DOHH2 (cell line): Measurements from ENCODE around the gene AIG1.
"Not testable (repeated sequence)": the region's sequence is repeated elsewhere in the genome, so short reads cannot be mapped to it uniquely, and the experiment has no call there.

Experiments used
- H3F3A ChIP-seq: fragments of 200-600 bp; sonication (generic), shearing (Covaris generic); 2 replicates; pipeline ENCODE4 v1.6.0; 2016; ENCODE audit warnings: antibody characterized with exemption, mild to moderate bottlenecking; ENCODE audit not compliant: control insufficient read depth, insufficient read depth
- H3K27ac ChIP-seq: fragments of 200-600 bp; sonication (generic); 2 replicates; pipeline ENCODE4 v1.5.1; 2014; ENCODE audit warnings: low read depth, mild to moderate bottlenecking, low read length, moderate library complexity
- H3K27me3 ChIP-seq: fragments of 200-600 bp; sonication (generic); 2 replicates; pipeline ENCODE4 v1.6.1; 2014; ENCODE audit warnings: mild to moderate bottlenecking, low read length, mixed read lengths; ENCODE audit not compliant: control insufficient read depth
- H3K36me3 ChIP-seq: fragments of 200-600 bp; sonication (generic); 2 replicates; pipeline ENCODE4 v1.6.1; 2014; ENCODE audit warnings: mild to moderate bottlenecking, low read length, moderate library complexity, mixed read lengths; ENCODE audit not compliant: control insufficient read depth
- H3K4me1 ChIP-seq: fragments of 200-600 bp; sonication (generic); 2 replicates; pipeline ENCODE4 v1.6.1; 2014; ENCODE audit warnings: mild to moderate bottlenecking, low read length, mixed read lengths; ENCODE audit not compliant: control insufficient read depth
- H3K4me2 ChIP-seq: fragments of 200-600 bp; sonication (generic); 2 replicates; pipeline ENCODE4 v1.6.0; 2014; ENCODE audit warnings: mild to moderate bottlenecking, low read length, moderate library complexity
- H3K4me3 ChIP-seq: fragments of 200-600 bp; sonication (generic); 2 replicates; pipeline ENCODE4 v1.5.1; 2014; ENCODE audit warnings: mild to moderate bottlenecking, low read length, mixed read lengths
- H3K79me2 ChIP-seq: fragments of 200-600 bp; sonication (generic); 2 replicates; pipeline ENCODE4 v1.6.1; 2014; ENCODE audit warnings: mild to moderate bottlenecking, low read length, mixed read lengths; ENCODE audit not compliant: control insufficient read depth
- H3K9me2 ChIP-seq: fragments of 200-600 bp; sonication (generic); replicated peaks from 2 replicates; pipeline ENCODE4 v1.6.1; 2014; ENCODE audit warnings: mild to moderate bottlenecking, low read length, mixed read lengths; ENCODE audit not compliant: control insufficient read depth
- H3K9me3 ChIP-seq: fragments of 200-600 bp; sonication (generic); 2 replicates; pipeline ENCODE4 v1.6.1; 2014; ENCODE audit warnings: antibody characterized with exemption, low read length, mixed read lengths; ENCODE audit not compliant: control insufficient read depth, insufficient read depth
- H4K20me1 ChIP-seq: fragments of 200-600 bp; sonication (generic); 2 replicates; pipeline ENCODE4 v1.6.0; 2014; ENCODE audit warnings: low read depth, mild to moderate bottlenecking, antibody characterized with exemption, low read length, moderate library complexity; ENCODE audit not compliant: control insufficient read depth, insufficient read depth
- CTCF ChIP-seq: fragments of 200-600 bp; sonication (generic); IDR thresholded peaks from one replicate; pipeline ENCODE4 v1.5.1; 2014; ENCODE audit warnings: antibody characterized with exemption, mild to moderate bottlenecking, low read depth, low read length; ENCODE audit not compliant: poor library complexity, severe bottlenecking
- EZH2phosphoT487 ChIP-seq: fragments of 200-600 bp; sonication (generic); IDR thresholded peaks from 2 replicates; pipeline ENCODE4 v1.6.1; 2017; ENCODE audit warnings: borderline replicate concordance, mild to moderate bottlenecking, antibody characterized with exemption, low read length, moderate library complexity, mixed read lengths

AIG1 gene

DNA sequence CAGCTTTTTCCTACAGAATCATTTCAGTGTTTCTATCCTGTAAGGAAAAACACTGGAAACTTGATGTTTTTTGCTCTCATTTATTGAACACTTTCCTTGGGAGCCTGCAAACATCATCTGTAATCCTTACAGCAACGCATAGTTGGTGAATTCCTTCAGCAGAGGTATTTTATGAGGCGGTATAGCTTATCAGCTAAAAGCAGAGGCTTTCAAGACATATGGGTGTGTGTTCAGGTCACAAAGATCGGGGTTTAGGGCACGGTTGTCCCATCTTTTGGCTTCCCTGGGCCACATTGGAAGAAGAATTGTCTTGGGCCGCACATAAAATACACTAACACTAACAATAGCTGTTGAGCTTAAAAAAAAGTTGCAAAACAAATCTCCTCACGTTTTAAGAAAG lies 185.0 kb downstream of the AIG1 start:
- H3F3A ChIP-seq = no peaks in the 10 kb centered on the region
- no peak overlapping the region for H3K4me2 ChIP-seq
- TF ChIP-seq CTCF (no peak), EZH2phosphoT487 (no peak)

GRCh38 chr6:143246166-143246775 lies 185.6 kb downstream of the AIG1 start:
- H3K4me3 ChIP-seq, H3K9me3 ChIP-seq, H3K27me3 ChIP-seq, H3K4me1 ChIP-seq, H3K27ac ChIP-seq, H3K79me2 ChIP-seq, H3K36me3 ChIP-seq, H3K9me2 ChIP-seq, H3K4me2 ChIP-seq, H3F3A ChIP-seq, H4K20me1 ChIP-seq: not testable (repeated sequence)

More for the DNA sequence above, 185.0 kb downstream of the AIG1 start:
- Histone ChIP-seq H3K27me3 (no peaks in the 10 kb centered on the region), H3K9me2 (no peaks in the 10 kb centered on the region), H3K36me3 (no peaks in the 10 kb centered on the region), H3K27ac (no peak overlapping the region), H3K79me2 (no peaks in the 10 kb centered on the region), H3K4me3 (no peak overlapping the region), H4K20me1 (no peaks in the 10 kb centered on the region), H3K4me1 (no peaks in the 10 kb centered on the region), H3K9me3 (no peaks in the 10 kb centered on the region)

- no peaks in the 10 kb centered on the region for H3K36me3 ChIP-seq
- H3K4me2 ChIP-seq = no peak overlapping the region
- no peaks in the 10 kb centered on the region for H3K9me3 ChIP-seq
- no peaks in the 10 kb centered on the region for H3K27me3 ChIP-seq
- H4K20me1 ChIP-seq = no peaks in the 10 kb centered on the region
- no peak overlapping the region for H3K4me3 ChIP-seq
- TF ChIP-seq EZH2phosphoT487 = no peak
- no peak overlapping the region for H3K27ac ChIP-seq
- no peaks in the 10 kb centered on the region for H3F3A ChIP-seq
- H3K79me2 ChIP-seq = no peaks in the 10 kb centered on the region
- no peaks in the 10 kb centered on the region for H3K4me1 ChIP-seq
- H3K9me2 ChIP-seq = no peaks in the 10 kb centered on the region
Observed at GRCh38 chr6:143247586-143247985, 186.9 kb downstream of the AIG1 start.

GRCh38 chr6:143248359-143248758 lies 187.7 kb downstream of the AIG1 start:
- no peaks in the 10 kb centered on the region for H3F3A ChIP-seq
- H3K4me3 ChIP-seq = no peak overlapping the region
- H3K27ac ChIP-seq = no peak overlapping the region
- H3K9me2 ChIP-seq = no peaks in the 10 kb centered on the region
- H3K27me3 ChIP-seq = no peaks in the 10 kb centered on the region
- no peaks in the 10 kb centered on the region for H3K36me3 ChIP-seq
- no peak overlapping the region for H3K4me2 ChIP-seq
- no peaks in the 10 kb centered on the region for H3K79me2 ChIP-seq
- TF ChIP-seq EZH2phosphoT487 (no peak), CTCF (no peak)
- H3K4me1 ChIP-seq = no peaks in the 10 kb centered on the region
- no peaks in the 10 kb centered on the region for H4K20me1 ChIP-seq
- H3K9me3 ChIP-seq = no peaks in the 10 kb centered on the region
